GM18519 (cell line): ENCODE measurements around the gene RTN1.

Experiments used
- ATAC-seq: cut with Tn5 transposase; IDR thresholded peaks from one replicate; pipeline ENCODE4 v1.9.1; 2021; ENCODE audit warnings: mild to moderate bottlenecking, moderate library complexity; ENCODE audit not compliant: unreplicated experiment, low FRiP score

The RTN1 gene

GRCh38 chr14:59870277-59871165 lies at the start of gene RTN1:
TSS of gene RTN1 (minus strand) at chr14:59870776. CDS start at chr14:59870630, 146 bp downstream.
- no peak for ATAC-seq

DNA sequence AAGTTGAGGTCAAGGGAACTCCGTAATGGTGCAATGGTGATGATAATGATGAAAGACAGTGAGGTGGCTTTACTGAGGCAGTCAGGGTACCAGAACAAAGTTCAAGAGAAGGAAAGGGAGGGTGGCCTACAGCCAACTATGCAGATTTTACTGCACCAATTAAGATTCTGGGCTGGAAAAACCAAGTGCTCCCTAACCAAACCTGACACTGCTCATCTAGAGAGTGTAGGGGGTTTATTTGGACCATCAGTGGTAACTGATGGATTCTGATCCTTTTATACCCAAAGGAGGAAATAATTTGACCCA lies 49.8 kb upstream of the RTN1 start:
- no peak for ATAC-seq

- ATAC-seq, result no peak
These were observed 49.2 kb upstream of the RTN1 start, which contains the start of gene LRRC9 for GRCh38 chr14:59919570-59920377. TSS of gene LRRC9 (plus strand) at chr14:59920144.

DNA sequence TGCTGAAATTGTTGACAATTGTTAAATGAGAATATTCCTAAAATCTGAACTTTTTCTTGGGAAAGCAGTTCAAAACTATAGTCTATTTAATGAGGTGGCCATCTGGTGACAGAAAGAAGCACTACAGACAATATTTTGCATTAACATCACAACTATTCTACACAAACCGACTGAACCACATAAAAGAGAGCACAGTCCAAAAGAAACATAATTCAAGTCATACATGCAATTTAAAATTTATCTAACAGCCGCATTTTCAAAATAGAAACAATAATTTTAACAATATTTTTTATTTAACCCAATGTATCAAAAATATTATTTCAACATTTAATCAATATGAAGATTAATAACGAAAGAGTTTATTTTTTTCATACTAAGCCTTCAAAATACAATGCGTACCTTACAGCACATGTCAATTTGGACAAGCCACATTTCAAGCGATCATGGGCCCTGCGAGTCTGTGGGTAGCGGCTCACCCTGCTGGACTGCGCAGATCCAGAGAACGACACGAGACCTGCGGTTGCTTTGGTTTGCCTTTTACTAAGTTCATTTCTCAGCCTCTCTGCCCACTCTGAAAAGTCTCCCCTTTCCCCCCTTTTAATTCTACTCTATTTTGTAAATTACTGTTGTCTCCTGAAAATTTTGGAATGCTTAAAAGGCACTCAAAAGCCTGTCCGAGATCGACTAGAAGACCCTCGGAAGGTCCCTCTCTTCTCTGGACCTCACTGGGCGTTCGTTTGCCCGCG lies 48.4 kb upstream of the RTN1 start:
- ATAC-seq, result peak; percentile 65

DNA sequence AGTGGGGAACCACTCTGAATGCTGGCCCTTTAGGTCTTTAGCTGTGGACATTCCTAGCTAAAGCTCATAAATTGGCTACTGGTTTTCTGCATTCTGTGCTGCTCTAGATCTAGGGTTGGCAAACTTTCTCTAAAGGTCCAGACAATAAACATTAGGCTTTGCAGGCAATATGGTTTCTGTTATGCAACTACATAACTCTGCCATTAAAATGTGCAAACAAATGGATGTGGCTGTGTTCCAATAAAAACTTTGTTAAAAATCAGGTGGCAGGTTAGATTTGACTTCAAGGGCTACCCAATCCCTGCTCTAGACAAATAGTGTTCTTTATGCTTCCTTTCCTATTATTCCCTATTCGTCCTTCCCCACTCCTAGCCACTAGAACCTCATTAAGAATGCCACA lies 42.6 kb upstream of the RTN1 start:
- no peak for ATAC-seq

GRCh38 chr14:59912443-59912842 lies 41.9 kb upstream of the RTN1 start:
- ATAC-seq, result no peak

GRCh38 chr14:59905188-59905587 lies 34.6 kb upstream of the RTN1 start:
- ATAC-seq, result no peak

DNA sequence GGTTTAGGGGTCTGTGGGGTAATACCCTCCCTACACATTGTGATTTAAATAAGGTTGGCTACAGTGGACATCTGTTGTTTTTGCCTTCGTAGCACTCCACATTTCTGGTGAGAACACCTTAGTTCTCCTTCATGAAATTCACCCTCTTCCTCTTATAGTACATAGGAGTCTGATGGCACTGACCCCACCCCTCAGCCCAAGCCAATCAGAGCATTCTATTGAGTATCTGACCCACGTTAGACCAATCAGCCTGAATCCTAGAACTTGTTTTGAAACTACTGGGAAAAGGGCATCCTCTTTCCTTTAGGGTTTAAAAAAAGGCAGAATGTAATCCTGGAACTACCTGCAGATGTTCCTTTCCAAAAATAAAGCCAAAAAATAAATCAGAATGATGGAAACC lies 33.6 kb upstream of the RTN1 start:
- no peak for ATAC-seq

GRCh38 chr14:59900556-59900955 lies 30.0 kb upstream of the RTN1 start:
- ATAC-seq, result no peak

GRCh38 chr14:59897757-59898383 lies 27.3 kb upstream of the RTN1 start:
- no peak for ATAC-seq

DNA sequence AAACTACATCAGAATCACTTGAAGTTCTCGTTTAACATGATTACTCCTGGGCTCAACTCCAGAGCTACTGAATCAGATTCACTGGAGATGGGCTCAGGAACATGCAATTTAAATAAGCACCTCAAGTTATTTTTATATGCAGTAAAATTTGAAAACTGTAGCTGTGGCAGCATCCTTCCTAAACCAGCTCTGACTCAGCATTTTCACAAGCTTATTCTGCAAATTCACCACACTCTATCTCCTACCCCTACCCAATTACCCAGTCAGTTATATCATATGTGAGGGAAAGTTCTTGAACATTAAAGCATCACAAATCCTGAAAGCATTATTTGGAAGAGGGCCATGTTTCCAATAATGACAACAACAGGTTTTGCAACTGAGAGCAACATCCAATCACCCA lies 25.1 kb upstream of the RTN1 start:
- ATAC-seq, result no peak

DNA sequence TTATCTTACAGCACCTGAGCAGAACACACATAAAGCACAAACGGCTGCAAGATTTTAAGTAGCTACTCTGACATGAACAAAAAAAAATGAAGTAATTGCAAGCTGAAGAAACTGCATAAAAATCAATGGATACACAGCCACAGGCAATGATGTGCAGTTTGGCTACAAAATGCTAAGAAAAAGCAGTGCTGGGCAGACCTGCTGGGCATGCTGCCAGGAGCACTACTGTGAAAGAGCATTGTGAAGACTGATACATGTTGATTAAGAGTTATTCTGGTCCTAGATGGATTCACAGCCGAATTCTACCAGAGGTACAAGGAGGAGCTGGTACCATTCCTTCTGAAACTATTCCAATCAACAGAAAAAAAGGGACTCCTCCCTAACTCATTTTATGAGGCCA lies 20.1 kb upstream of the RTN1 start:
- no peak for ATAC-seq

- ATAC-seq, result no peak
These were observed 12.4 kb upstream of the RTN1 start for GRCh38 chr14:59882957-59883356.

DNA sequence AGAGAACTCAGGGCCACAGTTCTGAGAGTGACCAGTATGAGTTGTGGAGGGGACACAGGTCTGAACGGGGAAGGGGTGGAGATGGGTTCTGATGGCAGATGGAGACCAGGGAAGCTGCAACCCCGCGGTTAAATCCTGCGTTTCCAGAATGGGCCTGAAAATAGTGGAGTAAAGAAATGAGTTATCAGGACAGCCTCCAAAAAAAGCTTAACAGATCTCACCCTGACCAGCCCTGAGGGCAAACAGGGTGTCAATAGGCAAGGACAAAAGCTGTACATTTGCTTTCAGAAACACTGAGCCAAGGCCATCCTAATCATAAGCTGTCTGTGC lies 555 bp upstream of the RTN1 start:
- ATAC-seq, result no peak

DNA sequence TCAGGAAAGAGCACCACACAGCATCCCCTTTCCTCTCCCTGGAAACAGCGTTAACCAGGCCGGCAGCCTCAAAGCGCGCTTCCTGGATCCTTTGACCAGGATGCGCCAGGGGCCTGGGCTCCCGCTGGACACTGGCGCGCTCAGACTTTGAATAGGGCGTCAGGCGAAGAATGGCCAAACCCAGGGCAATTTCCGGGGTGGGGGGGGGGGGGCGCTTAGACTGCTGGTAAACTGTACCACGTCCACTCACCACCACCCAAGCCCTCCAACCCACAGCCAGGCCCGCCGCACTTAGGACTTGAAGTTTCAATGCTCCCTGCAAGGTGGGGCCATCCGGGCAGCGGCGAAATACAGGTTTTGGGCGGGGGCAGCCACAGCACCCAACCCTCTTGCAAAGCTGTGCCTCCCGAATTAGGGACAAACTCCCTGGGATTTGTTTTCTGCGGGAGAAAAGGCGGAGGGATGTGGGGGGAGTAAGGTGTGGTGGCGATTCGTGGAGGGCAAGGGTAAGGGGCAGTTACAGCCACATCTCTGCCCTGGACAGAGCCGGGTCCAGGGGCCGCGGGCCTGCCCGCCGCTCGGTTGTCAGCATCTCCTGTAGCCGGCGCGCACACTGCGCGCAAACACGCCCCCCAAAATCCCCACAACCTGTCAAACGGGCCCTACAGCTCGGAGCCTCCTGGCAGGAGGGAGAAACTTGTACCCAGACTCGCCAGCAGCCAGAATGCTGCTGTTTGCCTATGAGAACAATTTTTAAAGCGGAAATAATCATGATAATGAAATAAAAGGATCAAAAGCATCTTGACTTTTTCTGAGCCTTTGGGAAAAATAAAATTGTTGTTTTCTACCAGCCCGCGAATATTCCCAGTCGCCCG lies 958 bp downstream of the RTN1 start:
- no peak for ATAC-seq

DNA sequence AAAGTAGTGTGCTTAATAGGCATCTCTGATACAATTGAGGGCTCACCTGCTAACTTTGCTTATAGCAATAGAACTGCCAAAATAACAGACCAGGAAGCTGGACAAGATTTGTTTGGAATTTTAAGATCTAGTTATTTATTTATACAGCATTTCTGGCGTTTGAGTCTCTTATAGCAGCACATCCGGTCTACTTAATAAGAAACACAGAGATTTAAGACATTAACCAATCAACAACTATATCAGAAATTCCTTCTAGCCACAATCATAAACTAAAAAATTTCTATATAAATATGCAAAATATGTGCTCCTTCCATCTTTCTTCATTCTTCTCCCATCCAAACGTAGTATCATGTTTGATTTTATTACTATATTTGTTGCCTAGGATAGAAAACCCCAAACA lies 2.6 kb downstream of the RTN1 start:
- ATAC-seq, result no peak

DNA sequence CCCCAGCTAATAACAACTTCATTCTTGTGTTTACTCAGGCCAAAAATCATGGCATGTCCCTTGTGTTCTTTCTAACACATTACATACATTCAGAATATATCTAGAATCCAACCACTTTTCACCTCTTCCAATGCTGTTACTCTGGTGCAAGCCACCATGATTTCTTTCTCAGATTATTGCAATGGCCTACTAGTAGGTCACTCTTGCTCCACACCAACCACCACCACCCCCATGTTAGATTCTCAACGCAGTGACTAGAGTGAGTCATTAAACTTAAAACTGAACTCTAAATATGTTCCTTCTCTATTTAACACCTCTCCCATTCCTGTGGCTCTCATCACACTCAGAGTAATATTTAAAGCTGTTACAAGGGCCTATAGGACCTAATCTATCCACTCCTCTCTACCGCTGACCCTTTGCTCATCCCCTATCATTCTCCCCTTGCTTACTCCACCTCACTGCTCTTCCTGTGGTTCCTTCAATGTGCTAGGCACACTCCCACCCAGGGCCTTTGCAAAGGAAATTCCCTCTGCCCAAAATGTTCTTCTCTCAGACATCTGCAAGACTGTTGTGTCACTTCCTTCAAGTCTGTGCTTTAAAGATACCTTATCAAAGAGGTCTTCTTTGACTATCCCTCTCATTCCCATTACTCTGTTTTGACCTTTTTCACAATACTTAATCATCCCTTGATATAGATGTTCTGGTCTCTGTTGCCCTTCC lies 6.6 kb downstream of the RTN1 start:
- ATAC-seq, result no peak

- no peak for ATAC-seq
These were observed 13.2 kb downstream of the RTN1 start for GRCh38 chr14:59857328-59857727.

- no peak for ATAC-seq
These were observed 18.2 kb downstream of the RTN1 start for GRCh38 chr14:59852350-59852749.
